Adrenal gland (tissue), 12 donors: ENCODE measurements around the gene UBE2H. TPM values are rescaled to one million over a fixed set of nuclear protein-coding genes. Genes with fewer than 3 reads are reported as not detected.
A peak's percentile ranks its signal among the peaks of the same experiment; 100 is the strongest.

Experiments used
- DNase-seq, 7 donors: peaks; one replicate each; pipeline ENCODE4 v3.0.0-alpha.2; 2019 to 2020
- H3K27ac ChIP-seq, 5 donors: fragments of 200-600 bp; sonication (generic) in 4 of 5; 1 replicate in 3 of 5; 2 replicates in 2 of 5; pipeline versions ENCODE4 v1.5.1 to v1.8.0; 2016 to 2020; ENCODE audit warnings: mild to moderate bottlenecking in 1 of 5
- H3K27me3 ChIP-seq: fragments of 200-600 bp; 2 replicates; pipeline ENCODE4 v1.8.0; 2021
- H3K36me3 ChIP-seq, 2 donors: fragments of 200-600 bp; replicated peaks in 1 of 2; 1 replicate in 1 of 2; 2 replicates in 1 of 2; pipeline versions ENCODE4 v1.5.1 to v1.8.0; 2018 to 2022
- H3K4me1 ChIP-seq, 2 donors: fragments of 200-600 bp; replicated peaks in 1 of 2; 1 replicate in 1 of 2; 2 replicates in 1 of 2; pipeline versions ENCODE4 v1.5.1 to v1.8.0; 2018 to 2021
- H3K4me3 ChIP-seq, 4 donors: fragments of 200-600 bp; sonication (generic) in 3 of 4; one replicate each; pipeline ENCODE4 v1.5.1; 2016 to 2018
- H3K9me3 ChIP-seq, 3 donors: fragments of 200-600 bp; sonication (generic) in 1 of 3; replicated peaks in 1 of 3; 1 replicate in 2 of 3; 2 replicates in 1 of 3; pipeline versions ENCODE4 v1.5.1 to v1.8.0; 2016 to 2021
- CTCF ChIP-seq, 6 experiments: fragments of 450-650 bp in 4 of 6; fragments of 200-600 bp in 2 of 6; sonication (generic) in 1 of 6; IDR thresholded peaks; 1 replicate in 5 of 6; 2 replicates in 1 of 6; pipeline versions ENCODE4 v1.5.1 to v1.8.0; 2016 to 2021; ENCODE audit warnings: antibody characterized with exemption in 6 of 6, mild to moderate bottlenecking in 2 of 6, moderate library complexity in 1 of 6
- POLR2A ChIP-seq, 2 donors: fragments of 450-650 bp; IDR thresholded peaks; one replicate each; pipeline ENCODE4 v1.6.1; 2017; ENCODE audit warnings: antibody characterized with exemption in 2 of 2, mild to moderate bottlenecking in 2 of 2, moderate library complexity in 1 of 2
- WGBS, 4 donors: extraction: QIAGEN DNeasy Blood & Tissue Kit in 2 of 4; methylation state at CpG; one replicate each; pipeline versions ENCODE4 v1.1.5 to v1.1.7; 2013 to 2017; 5-methylcytosine and 5-hydroxymethylcytosine counted together
- intact Hi-C, 2 donors: fragments of 100-400 bp; cut with DNase I; formaldehyde crosslinking; loops; one replicate each; pipeline versions ENCODE4 v1.14.1 to v1.15.0; 2022 to 2023
- polyA plus RNA-seq, 3 donors: library from polyadenylated mRNA; stranded (reverse); fragments of 200-250 nt in 2 of 3; fragments of 350-450 nt in 1 of 3; fragmentation: Illumina TruSeq in 1 of 3; extraction: RNeasy Lipid Tissue Mini Kit (QIAGEN cat#74804) in 1 of 3; gene quantifications; one replicate each; pipeline ENCODE4 v1.2.3, GENCODE V29; 2013 to 2014
- total RNA-seq, 9 donors: library from RNA; depleted of rRNA in 4 of 9; stranded (reverse); fragments of >200 nt in 4 of 9; fragments of 120-200 nt in 1 of 9; fragmentation: NEBNext Ultra II Directional in 1 of 9; extraction: Animal tissue kit (Norgen Biotek cat#: 25700) in 1 of 9; gene quantifications; one replicate each; pipeline versions ENCODE4 v1.1.0 to v1.2.4, GENCODE V29; 2013 to 2023
- donor health status: healthy with polysubstance abuse.
- donor health status: Bipolar disorder and iron deficiency.
- donor health status: DM: yes; HTN: yes; CAD: no.
- donor health status: DM: no; HTN: no; CAD: no.
- donor health status: DM: no; HTN: no; CAD: no.
- donor health status: DM: yes; HTN: yes; CAD: no.

Gene UBE2H
- total and polyA plus RNA-seq, 12 donors, result 48.3 to 392 (median 143) TPM

GRCh38 chr7:129947701-129948100 is 5.1 kb downstream of the UBE2H start:
- peak overlapping the region in 3 of 5 donors; percentile 98 for H3K27ac ChIP-seq
- intact Hi-C loops, result loop anchor here in 1 of 2 donors (10.0 kb wide), 1 partner anchor 113 kb away; no protein-coding TSS in a partner anchor
- H3K36me3 ChIP-seq, result peaks cover 0 to 11% of the 10 kb centered on the region in 2 donors
- H3K4me1 ChIP-seq, result peaks cover 26 to 49% of the 10 kb centered on the region in 2 donors
- peak in 6 of 7 donors; percentile 35 to 59 (median 49) for DNase-seq
- WGBS, 4 donors, result 47 to 53% (median 52%) methylated on average over 8 of the region's 8 CpGs
- peak overlapping the region in 1 of 4 donors; percentile 3 for H3K4me3 ChIP-seq
- TF ChIP-seq POLR2A (IDR thresholded peaks at IDR 0.05) (no peak), CTCF (IDR thresholded peaks at IDR 0.05) (no peak)
- no peaks in the 10 kb centered on the region for H3K27me3 ChIP-seq
- no peaks in the 10 kb centered on the region for H3K9me3 ChIP-seq

GRCh38 chr7:129947049-129947448 is 5.7 kb downstream of the UBE2H start:
- DNase-seq, result no peak
- no peaks in the 10 kb centered on the region for H3K9me3 ChIP-seq
- no peak for TF ChIP-seq POLR2A (IDR thresholded peaks at IDR 0.05)
- no peak for TF ChIP-seq CTCF (IDR thresholded peaks at IDR 0.05)
- WGBS, 4 donors, result 60 to 70% (median 63%) methylated on average over 3 of the region's 3 CpGs
- peak overlapping the region in 1 of 4 donors; percentile 3 for H3K4me3 ChIP-seq
- intact Hi-C loops, result loop anchor here in 1 of 2 donors (10.0 kb wide), 1 partner anchor 112 kb away; no protein-coding TSS in a partner anchor
- peak overlapping the region in 3 of 5 donors; percentile 36 to 98 (median 98) for H3K27ac ChIP-seq
- H3K27me3 ChIP-seq, result no peaks in the 10 kb centered on the region
- peaks cover 26 to 49% of the 10 kb centered on the region in 2 donors for H3K4me1 ChIP-seq
- peaks cover 0 to 11% of the 10 kb centered on the region in 2 donors for H3K36me3 ChIP-seq

GRCh38 chr7:129946282-129946681 is 6.5 kb downstream of the UBE2H start:
- Histone ChIP-seq H3K9me3 (no peaks in the 10 kb centered on the region), H3K4me3 (no peak overlapping the region), H3K27me3 (no peaks in the 10 kb centered on the region), H3K36me3 (peaks cover 0 to 14% of the 10 kb centered on the region in 2 donors), H3K27ac (peak overlapping the region in 1 of 5 donors; percentile 98), H3K4me1 (peaks cover 30 to 52% of the 10 kb centered on the region in 2 donors)
- intact Hi-C loops, result loop anchor here in 1 of 2 donors (10.0 kb wide), 1 partner anchor 111 kb away; no protein-coding TSS in a partner anchor
- DNase-seq, result peak in 1 of 7 donors; percentile 29
- WGBS, 4 donors, result 97 to 98% (median 97%) methylated on average over 5 of the region's 5 CpGs
- TF ChIP-seq POLR2A (IDR thresholded peaks at IDR 0.05) (no peak), CTCF (IDR thresholded peaks at IDR 0.05) (no peak)

- TF ChIP-seq POLR2A (IDR thresholded peaks at IDR 0.05), result no peak
- TF ChIP-seq CTCF (IDR thresholded peaks at IDR 0.05), result no peak
- 91 to 95% (median 92%) methylated on average over 6 of the region's 6 CpGs for WGBS, 4 donors
- peak overlapping the region in 1 of 5 donors; percentile 10 for H3K27ac ChIP-seq
- peaks cover 0 to 14% of the 10 kb centered on the region in 2 donors for H3K36me3 ChIP-seq
- no peaks in the 10 kb centered on the region for H3K27me3 ChIP-seq
- intact Hi-C loops, result loop anchor here in 1 of 2 donors (10.0 kb wide), 1 partner anchor 109 kb away; no protein-coding TSS in a partner anchor
- no peak overlapping the region for H3K4me3 ChIP-seq
- no peaks in the 10 kb centered on the region for H3K9me3 ChIP-seq
- peaks cover 17 to 52% of the 10 kb centered on the region in 2 donors for H3K4me1 ChIP-seq
- DNase-seq, result peak in 2 of 7 donors; percentile 11 to 48
Measured at GRCh38 chr7:129943352-129943751, 9.4 kb downstream of the UBE2H start.
